Peyer's patch (tissue), 4 donors: ENCODE measurements around the gene SLC39A13. TPM values are rescaled to one million over a fixed set of nuclear protein-coding genes. Genes with fewer than 3 reads are reported as not detected.

Experiments used
- DNase-seq, 3 donors: peaks; one replicate each; pipeline ENCODE4 v3.0.0-alpha.2; 2017 to 2019
- H3K27ac ChIP-seq, 4 donors: fragments of 200-600 bp; sonication (generic); one replicate each; pipeline ENCODE4 v1.5.1; 2016 to 2019
- H3K27me3 ChIP-seq, 2 donors: fragments of 200-600 bp; sonication (generic); one replicate each; pipeline ENCODE4 v1.5.1; 2019
- H3K36me3 ChIP-seq, 3 donors: fragments of 200-600 bp; sonication (generic); one replicate each; pipeline ENCODE4 v1.5.1; 2016 to 2019
- H3K4me1 ChIP-seq, 4 donors: fragments of 200-600 bp; sonication (generic); one replicate each; pipeline ENCODE4 v1.5.1; 2016 to 2019
- H3K4me3 ChIP-seq, 4 donors: fragments of 200-600 bp; sonication (generic); 1 replicate in 3 of 4; 2 replicates in 1 of 4; pipeline ENCODE4 v1.5.1; 2016 to 2019; ENCODE audit warnings: mild to moderate bottlenecking in 1 of 4
- H3K9me3 ChIP-seq, 4 donors: fragments of 200-600 bp; sonication (generic); one replicate each; pipeline ENCODE4 v1.5.1; 2016 to 2019; ENCODE audit warnings: mild to moderate bottlenecking in 1 of 4
- CTCF ChIP-seq, 6 experiments: fragments of 450-650 bp in 4 of 6; fragments of 200-600 bp in 2 of 6; sonication (generic) in 1 of 6; IDR thresholded peaks; one replicate each; pipeline ENCODE4 v1.5.1; 2017 to 2019; ENCODE audit warnings: antibody characterized with exemption in 6 of 6, mild to moderate bottlenecking in 3 of 6, moderate library complexity in 1 of 6
- POLR2A ChIP-seq, 2 donors: fragments of 450-650 bp; IDR thresholded peaks; one replicate each; pipeline ENCODE4 v1.5.1; 2017; ENCODE audit warnings: antibody characterized with exemption in 2 of 2, mild to moderate bottlenecking in 2 of 2, moderate library complexity in 2 of 2
- total RNA-seq, 4 donors: library from RNA; depleted of rRNA; stranded (reverse); fragments of >200 nt; gene quantifications; one replicate each; pipeline ENCODE4 v1.1.0, GENCODE V29; 2016

The SLC39A13 gene
- total RNA-seq, 4 donors from 2014 or later = 19.8 to 56.6 (median 39.6) TPM

- H3K4me1 ChIP-seq = peaks cover 0 to 38% (median 6%) of the 10 kb centered on the region in 4 donors
- TF ChIP-seq CTCF (IDR thresholded peaks at IDR 0.05) = peak; percentile 48 to 83 (median 67)
- TF ChIP-seq POLR2A (IDR thresholded peaks at IDR 0.05) = no peak
- H3K4me3 ChIP-seq = no peak overlapping the region
- no peaks in the 10 kb centered on the region for H3K9me3 ChIP-seq
- DNase-seq = peak; percentile 41 to 73 (median 67)
- peaks cover 0 to 28% (median 0%) of the 10 kb centered on the region in 3 donors for H3K36me3 ChIP-seq
- no peaks in the 10 kb centered on the region for H3K27me3 ChIP-seq
- H3K27ac ChIP-seq = no peak overlapping the region
Observed at GRCh38 chr11:47411884-47412746, 3.7 kb downstream of the SLC39A13 start.

- no peaks in the 10 kb centered on the region for H3K9me3 ChIP-seq
- peaks cover 0 to 32% (median 3%) of the 10 kb centered on the region in 4 donors for H3K4me1 ChIP-seq
- H3K27ac ChIP-seq = no peak overlapping the region
- no peaks in the 10 kb centered on the region for H3K27me3 ChIP-seq
- H3K36me3 ChIP-seq = peaks cover 0 to 41% (median 0%) of the 10 kb centered on the region in 3 donors
- no peak overlapping the region for H3K4me3 ChIP-seq
- no peak for DNase-seq
- no peak for TF ChIP-seq POLR2A (IDR thresholded peaks at IDR 0.05)
- no peak for TF ChIP-seq CTCF (IDR thresholded peaks at IDR 0.05)
Observed at GRCh38 chr11:47413351-47413750, 5.0 kb downstream of the SLC39A13 start.

- H3K27ac ChIP-seq = peak overlapping the region in 1 of 4 donors; percentile 25
- no peaks in the 10 kb centered on the region for H3K9me3 ChIP-seq
- no peak for DNase-seq
- peaks cover 0 to 28% (median under 1%) of the 10 kb centered on the region in 4 donors for H3K4me1 ChIP-seq
- H3K36me3 ChIP-seq = peaks cover 0 to 48% (median 0%) of the 10 kb centered on the region in 3 donors
- no peak overlapping the region for H3K4me3 ChIP-seq
- H3K27me3 ChIP-seq = no peaks in the 10 kb centered on the region
- TF ChIP-seq POLR2A (IDR thresholded peaks at IDR 0.05) (no peak), CTCF (IDR thresholded peaks at IDR 0.05) (no peak)
Observed at GRCh38 chr11:47413908-47414684, 5.7 kb downstream of the SLC39A13 start.

- H3K4me3 ChIP-seq = no peak overlapping the region
- no peak for DNase-seq
- peaks cover 0 to 23% (median 0%) of the 10 kb centered on the region in 4 donors for H3K4me1 ChIP-seq
- no peak for TF ChIP-seq CTCF (IDR thresholded peaks at IDR 0.05)
- no peak for TF ChIP-seq POLR2A (IDR thresholded peaks at IDR 0.05)
- no peaks in the 10 kb centered on the region for H3K27me3 ChIP-seq
- H3K9me3 ChIP-seq = no peaks in the 10 kb centered on the region
- peak overlapping the region in 2 of 4 donors; percentile 5 to 25 for H3K27ac ChIP-seq
- H3K36me3 ChIP-seq = peaks cover 0 to 52% (median 0%) of the 10 kb centered on the region in 3 donors
Observed at GRCh38 chr11:47414685-47415070, 6.3 kb downstream of the SLC39A13 start.

- H3K4me1 ChIP-seq = peaks cover 0 to 17% (median 0%) of the 10 kb centered on the region in 4 donors
- TF ChIP-seq POLR2A (IDR thresholded peaks at IDR 0.05) = no peak
- no peak for TF ChIP-seq CTCF (IDR thresholded peaks at IDR 0.05)
- DNase-seq = no peak
- peaks cover 0 to 58% (median 0%) of the 10 kb centered on the region in 3 donors for H3K36me3 ChIP-seq
- no peak overlapping the region for H3K4me3 ChIP-seq
- peak overlapping the region; percentile 56 to 84 (median 69) for H3K27ac ChIP-seq
- H3K27me3 ChIP-seq = no peaks in the 10 kb centered on the region
- H3K9me3 ChIP-seq = no peaks in the 10 kb centered on the region
Observed at GRCh38 chr11:47415091-47415854, 6.9 kb downstream of the SLC39A13 start.
